SK-N-MC (cell line): Measurements from ENCODE around the gene CAMK1D.

ENCODE experiments used
- DNase-seq: peaks from one replicate; pipeline ENCODE4 v3.0.0-alpha.2; 2011; ENCODE audit warnings: low read depth, low spot score
- H3K27ac ChIP-seq: fragments of 200-600 bp; sonication (generic); 2 replicates; pipeline ENCODE4 v1.5.1; 2016; ENCODE audit warnings: mixed run types
- H3K36me3 ChIP-seq: fragments of 200-600 bp; sonication (generic); 2 replicates; pipeline ENCODE4 v1.6.1; 2017; ENCODE audit warnings: antibody characterized with exemption, low read length, mixed read lengths; ENCODE audit not compliant: insufficient read depth
- H3K4me3 ChIP-seq: fragments of 200-600 bp; sonication (generic); 2 replicates; pipeline ENCODE4 v1.5.1; 2016
- H3K9ac ChIP-seq: fragments of 200-600 bp; sonication (generic); 2 replicates; pipeline ENCODE4 v1.8.0; 2017; ENCODE audit warnings: mixed run types, mixed read lengths; ENCODE audit not compliant: insufficient read length
- H3K9me3 ChIP-seq: fragments of 200-600 bp; sonication (generic); 2 replicates; pipeline ENCODE4 v1.6.1; 2017; ENCODE audit warnings: low read depth, mild to moderate bottlenecking, antibody characterized with exemption, low read length, moderate library complexity, mixed read lengths
- EZH2 ChIP-seq: fragments of 200-600 bp; sonication (generic); IDR thresholded peaks from one replicate; pipeline ENCODE4 v1.6.1; 2017; ENCODE audit warnings: antibody characterized with exemption
- FOXP2 ChIP-seq: optimal IDR thresholded peaks from 2 replicates; pipeline ENCODE3; 2011; ENCODE audit warnings: mild to moderate bottlenecking, moderate library complexity; ENCODE audit not compliant: insufficient read depth; ENCODE audit errors: extremely low read length, control extremely low read depth
- POLR2AphosphoS5 ChIP-seq: IDR thresholded peaks from 2 replicates; pipeline ENCODE4 v1.6.1; 2012; ENCODE audit warnings: mild to moderate bottlenecking, low read depth, low read length, borderline replicate concordance

The CAMK1D gene

DNA sequence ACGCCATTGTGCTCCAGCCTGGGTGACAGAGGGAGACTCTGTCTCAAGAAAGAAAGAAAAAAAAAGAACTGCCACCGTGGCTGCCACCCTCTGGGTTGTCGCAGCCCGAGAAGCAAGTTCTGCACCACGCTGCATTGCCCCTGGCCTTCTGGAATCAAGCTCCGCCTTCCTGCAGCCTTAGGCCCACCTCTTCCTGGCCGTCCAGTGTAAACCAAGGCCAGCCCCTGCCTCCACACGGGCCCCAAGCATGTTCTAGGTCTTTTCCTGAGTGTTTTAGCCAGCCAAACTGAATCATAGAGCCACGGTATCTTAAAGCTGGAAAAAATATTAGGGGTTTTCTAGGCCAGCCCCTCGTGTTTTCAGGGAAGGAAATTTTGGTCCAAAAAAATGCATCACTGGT, 463.2 kb downstream of the CAMK1D start:
- no peaks in the 10 kb centered on the region for H3K36me3 ChIP-seq
- no peak overlapping the region for H3K9ac ChIP-seq
- no peak for TF ChIP-seq FOXP2
- TF ChIP-seq POLR2AphosphoS5: no peak
- no peak for TF ChIP-seq EZH2
- no peaks in the 10 kb centered on the region for H3K9me3 ChIP-seq
- no peak overlapping the region for H3K27ac ChIP-seq
- H3K4me3 ChIP-seq: no peak overlapping the region
- DNase-seq: no peak

DNA sequence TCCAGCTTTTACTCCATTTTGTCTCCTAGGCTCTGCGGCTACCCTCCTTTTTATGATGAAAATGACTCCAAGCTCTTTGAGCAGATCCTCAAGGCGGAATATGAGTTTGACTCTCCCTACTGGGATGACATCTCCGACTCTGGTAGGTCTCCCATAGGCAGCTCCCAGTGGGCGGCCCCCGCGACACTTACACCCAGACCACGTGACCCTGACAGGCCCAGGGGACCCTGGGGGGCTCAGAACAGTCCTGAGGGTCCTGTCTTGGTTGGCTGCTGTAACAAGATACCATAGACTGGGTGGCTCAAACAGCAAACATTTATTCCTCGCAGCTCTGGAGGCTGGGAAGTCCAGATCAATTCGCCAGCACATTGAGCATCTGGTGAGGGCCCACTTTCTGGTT, 464.8 kb downstream of the CAMK1D start:
- DNase-seq: no peak
- no peak for TF ChIP-seq FOXP2
- TF ChIP-seq POLR2AphosphoS5: no peak
- no peak for TF ChIP-seq EZH2
- Histone ChIP-seq H3K9me3 (no peaks in the 10 kb centered on the region), H3K4me3 (no peak overlapping the region), H3K36me3 (no peaks in the 10 kb centered on the region), H3K9ac (no peak overlapping the region), H3K27ac (no peak overlapping the region)

DNA sequence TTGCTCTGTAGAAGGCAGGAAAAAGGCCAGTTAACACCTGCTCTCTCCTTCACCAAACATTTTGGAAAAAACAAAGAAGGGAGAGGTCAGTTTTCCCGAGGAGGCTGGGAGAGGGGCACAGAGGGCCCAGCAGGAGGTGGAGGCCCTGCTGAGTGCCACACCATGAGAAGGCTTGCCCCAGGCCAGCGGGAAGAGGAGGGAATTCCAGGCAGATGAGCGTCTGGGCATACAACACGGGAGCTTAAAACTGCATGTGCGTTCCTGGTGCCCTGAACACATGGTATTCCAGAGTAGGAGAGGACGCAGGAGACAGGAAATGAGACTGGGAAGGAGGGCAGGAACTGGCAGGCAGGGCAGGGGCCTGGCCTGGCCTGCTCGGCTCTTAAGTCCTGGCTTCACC, 469.7 kb downstream of the CAMK1D start:
- DNase-seq: no peak
- no peak for TF ChIP-seq EZH2
- TF ChIP-seq POLR2AphosphoS5: no peak
- TF ChIP-seq FOXP2: no peak
- Histone ChIP-seq H3K36me3 (no peaks in the 10 kb centered on the region), H3K4me3 (no peak overlapping the region), H3K9me3 (no peaks in the 10 kb centered on the region), H3K9ac (no peak overlapping the region), H3K27ac (no peak overlapping the region)

DNA sequence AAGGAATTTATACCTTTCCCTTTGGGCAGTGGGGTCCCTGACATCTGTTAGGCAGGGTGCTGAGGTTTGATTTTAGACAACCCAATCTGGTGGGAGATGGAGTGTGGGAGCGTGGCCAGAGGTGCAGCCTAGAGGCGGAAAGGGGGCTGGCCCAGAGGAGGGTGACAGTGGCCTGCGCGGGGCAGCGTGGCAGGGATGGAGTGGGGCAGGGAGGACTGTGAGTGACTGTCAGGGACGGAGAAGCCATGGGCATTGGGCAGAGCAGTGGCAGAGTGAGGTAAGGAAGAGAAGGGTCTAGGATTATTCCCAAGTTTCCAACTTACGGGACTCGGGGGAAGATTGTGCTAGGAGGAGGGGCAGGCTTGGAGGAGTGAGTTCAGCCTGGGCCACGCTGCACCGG, 470.3 kb downstream of the CAMK1D start:
- no peaks in the 10 kb centered on the region for H3K9me3 ChIP-seq
- no peak for TF ChIP-seq EZH2
- no peak for TF ChIP-seq POLR2AphosphoS5
- no peaks in the 10 kb centered on the region for H3K36me3 ChIP-seq
- H3K4me3 ChIP-seq: no peak overlapping the region
- no peak overlapping the region for H3K9ac ChIP-seq
- no peak for DNase-seq
- H3K27ac ChIP-seq: no peak overlapping the region

DNA sequence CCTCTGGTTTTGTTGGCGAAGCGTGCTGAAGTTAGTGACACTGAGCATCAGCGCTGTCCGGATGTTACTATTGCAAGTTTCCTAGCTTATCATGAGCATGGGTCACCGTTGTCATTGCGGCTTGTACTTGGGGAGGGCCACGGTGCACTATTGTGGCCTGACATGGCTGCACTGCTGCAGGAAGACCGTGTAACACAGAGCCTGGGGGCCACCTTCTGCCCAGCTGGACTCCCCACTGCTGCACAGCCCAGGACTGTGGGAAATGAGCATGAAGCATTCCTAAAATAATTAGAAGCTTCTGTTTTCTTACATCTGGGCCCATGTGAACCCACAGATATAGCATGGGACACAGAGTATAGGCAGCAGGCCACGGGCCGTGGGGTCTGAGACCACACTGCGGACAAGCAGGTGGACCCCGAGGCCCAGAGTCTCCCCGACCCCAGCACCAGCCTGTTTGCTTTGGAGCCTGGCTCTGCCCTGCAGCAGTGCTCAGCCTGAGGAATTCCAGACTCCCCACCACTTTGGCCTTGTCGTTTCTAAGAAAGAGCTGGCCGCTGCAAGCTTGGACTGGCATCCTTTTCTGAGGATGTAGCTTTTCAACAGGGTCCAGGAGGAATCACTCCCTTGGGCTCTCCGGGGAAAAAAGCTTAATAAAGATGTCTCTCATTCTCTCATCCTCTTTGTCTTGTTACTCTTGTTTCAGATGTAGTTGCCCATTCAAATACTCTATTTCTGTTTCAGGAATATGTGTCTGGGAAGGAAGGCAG, 473.0 kb downstream of the CAMK1D start:
- Histone ChIP-seq H3K9ac (no peak overlapping the region), H3K9me3 (no peaks in the 10 kb centered on the region), H3K36me3 (no peaks in the 10 kb centered on the region), H3K4me3 (no peak overlapping the region), H3K27ac (no peak overlapping the region)
- no peak for DNase-seq
- TF ChIP-seq FOXP2 (no peak), POLR2AphosphoS5 (no peak), EZH2 (no peak)

DNA sequence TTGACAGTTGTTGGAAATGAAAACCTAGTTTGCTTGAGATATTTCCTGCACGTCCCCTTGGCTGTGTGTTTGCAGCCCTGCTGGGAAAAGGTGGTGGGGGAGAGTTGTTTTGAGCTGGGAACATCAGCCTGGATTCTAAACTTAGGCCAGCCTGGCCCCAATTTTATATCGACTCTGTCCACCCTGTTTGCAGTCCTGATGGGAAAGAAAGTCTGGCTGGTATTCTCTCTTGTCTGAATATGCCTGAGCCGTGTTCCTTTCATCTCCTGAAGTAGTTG, 473.5 kb downstream of the CAMK1D start:
- no peaks in the 10 kb centered on the region for H3K9me3 ChIP-seq
- TF ChIP-seq POLR2AphosphoS5 (no peak), EZH2 (no peak), FOXP2 (no peak)
- no peak overlapping the region for H3K9ac ChIP-seq
- H3K4me3 ChIP-seq: no peak overlapping the region
- no peaks in the 10 kb centered on the region for H3K36me3 ChIP-seq
- DNase-seq: no peak
- H3K27ac ChIP-seq: no peak overlapping the region

DNA sequence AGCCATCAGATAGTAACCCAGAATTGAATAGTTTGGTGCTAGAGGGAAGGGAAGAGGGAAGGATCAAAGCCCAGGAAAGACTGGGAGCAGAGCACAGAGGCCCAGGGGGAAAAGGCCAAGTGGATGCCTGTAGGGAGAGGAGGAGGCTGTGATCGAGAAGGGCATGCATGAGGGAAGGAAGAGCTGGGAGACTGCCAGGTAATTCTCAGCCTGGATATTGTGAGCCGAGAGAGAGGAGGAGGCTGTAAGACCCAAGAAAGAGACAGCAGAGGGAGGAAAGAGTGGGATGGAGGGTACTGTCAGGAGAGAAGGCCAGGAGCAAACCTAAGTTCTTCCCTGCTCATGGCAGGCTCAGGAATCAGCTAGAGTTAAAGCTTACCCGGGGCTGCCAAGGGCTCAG, 474.0 kb downstream of the CAMK1D start:
- no peaks in the 10 kb centered on the region for H3K36me3 ChIP-seq
- H3K4me3 ChIP-seq: no peak overlapping the region
- no peak for DNase-seq
- no peak overlapping the region for H3K27ac ChIP-seq
- no peak overlapping the region for H3K9ac ChIP-seq
- no peak for TF ChIP-seq POLR2AphosphoS5
- no peak for TF ChIP-seq EZH2
- no peak for TF ChIP-seq FOXP2
- no peaks in the 10 kb centered on the region for H3K9me3 ChIP-seq

DNA sequence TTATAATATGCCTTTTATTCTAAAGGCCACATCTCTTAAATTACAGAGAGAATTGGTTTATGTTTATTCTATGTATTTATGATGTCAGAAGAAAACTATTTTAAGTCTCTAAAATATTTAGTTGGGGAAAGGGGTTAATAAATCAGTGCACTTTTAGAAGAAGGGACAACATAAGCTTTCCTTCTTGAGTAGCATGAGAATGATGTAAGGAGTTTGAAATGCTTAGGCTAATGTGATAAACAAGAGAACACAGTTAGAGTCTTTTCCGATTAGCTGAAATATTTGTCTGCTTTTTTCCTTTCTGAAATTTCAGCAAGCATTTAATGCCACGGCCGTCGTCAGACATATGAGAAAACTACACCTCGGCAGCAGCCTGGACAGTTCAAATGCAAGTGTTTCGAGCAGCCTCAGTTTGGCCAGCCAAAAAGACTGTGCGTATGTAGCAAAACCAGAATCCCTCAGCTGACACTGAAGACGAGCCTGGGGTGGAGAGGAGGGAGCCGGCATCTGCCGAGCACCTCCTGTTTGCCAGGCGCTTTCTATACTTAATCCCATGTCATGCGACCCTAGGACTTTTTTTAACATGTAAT, 476.0 kb downstream of the CAMK1D start:
- Histone ChIP-seq H3K9ac (no peak overlapping the region), H3K4me3 (no peak overlapping the region), H3K36me3 (no peaks in the 10 kb centered on the region), H3K27ac (no peak overlapping the region), H3K9me3 (no peaks in the 10 kb centered on the region)
- DNase-seq: no peak
- no peak for TF ChIP-seq POLR2AphosphoS5
- no peak for TF ChIP-seq EZH2
- TF ChIP-seq FOXP2: no peak
